Anterior cingulate cortex (tissue), 58 donors: Measurements from ENCODE around the gene HACD4.

Source experiments
- DNase-seq, 58 donors: peaks; one replicate each; lab custom pipeline; 2025; lab: John Stamatoyannopoulos, UW

HACD4 gene

GRCh38 chr9:21031091-21031807 lies at the start of gene HACD4:
TSS of gene HACD4 (minus strand) at chr9:21031640. CDS start at chr9:21031590, 50 bp downstream.
- DNase-seq = peak in 44 of 58 donors; percentile 5 to 65 (median 30)

GRCh38 chr9:21080793-21081192 lies 49.4 kb upstream of the HACD4 start:
- no peak for DNase-seq

- no peak for DNase-seq
Measured at GRCh38 chr9:21078702-21079101, 47.3 kb upstream of the HACD4 start.

GRCh38 chr9:21077781-21078180 lies 46.3 kb upstream of the HACD4 start, which contains the start of gene IFNB1:
TSS of gene IFNB1 (minus strand) at chr9:21077942. CDS start at chr9:21077869, 73 bp downstream.
- DNase-seq = no peak

- no peak for DNase-seq
Measured at GRCh38 chr9:21075484-21075883, 44.0 kb upstream of the HACD4 start.

- no peak for DNase-seq
Measured at GRCh38 chr9:21070906-21071305, 39.5 kb upstream of the HACD4 start.

- DNase-seq = peak in 31 of 58 donors; percentile 0 to 74 (median 19)
Measured at GRCh38 chr9:21070171-21070571, 38.7 kb upstream of the HACD4 start.

GRCh38 chr9:21060919-21061561 lies 29.6 kb upstream of the HACD4 start:
- DNase-seq = no peak

- no peak for DNase-seq
Measured at GRCh38 chr9:21056931-21057330, 25.5 kb upstream of the HACD4 start.

- DNase-seq = no peak
Measured at GRCh38 chr9:21053851-21054250, 22.4 kb upstream of the HACD4 start.

GRCh38 chr9:21047281-21047691 lies 15.8 kb upstream of the HACD4 start:
- no peak for DNase-seq

GRCh38 chr9:21043841-21044240 lies 12.4 kb upstream of the HACD4 start:
- DNase-seq = no peak

GRCh38 chr9:21042466-21042865 lies 11.0 kb upstream of the HACD4 start:
- DNase-seq = no peak

- DNase-seq = no peak
Measured at GRCh38 chr9:21039302-21039701, 7.9 kb upstream of the HACD4 start.

GRCh38 chr9:21037278-21037677 lies 5.8 kb upstream of the HACD4 start:
- DNase-seq = no peak

- peak in 1 of 58 donors; percentile 15 for DNase-seq
Measured at GRCh38 chr9:21031808-21032183, 356 bp upstream of the HACD4 start.

- DNase-seq = peak in 5 of 58 donors; percentile 5 to 39 (median 14)
Measured at GRCh38 chr9:21030389-21031035, 928 bp downstream of the HACD4 start.

- peak in 2 of 58 donors; percentile 4 to 5 for DNase-seq
Measured at GRCh38 chr9:21029661-21030060, 1.8 kb downstream of the HACD4 start.

- DNase-seq = peak in 2 of 58 donors; percentile 22 to 27
Measured at GRCh38 chr9:21028466-21028865, 3.0 kb downstream of the HACD4 start.

GRCh38 chr9:21027295-21027694 lies 4.1 kb downstream of the HACD4 start:
- no peak for DNase-seq

GRCh38 chr9:21023861-21024260 lies 7.6 kb downstream of the HACD4 start:
- DNase-seq = no peak
